Epithelial cell of proximal tubule (primary cell): ENCODE results near the gene ING1. TPM values are rescaled to one million over a fixed set of nuclear protein-coding genes. Genes with fewer than 3 reads are reported as not detected.

Source experiments
- DNase-seq: peaks from one replicate; pipeline ENCODE4 v3.0.0-alpha.2; 2011; ENCODE audit warnings: low read depth
- H3K4me3 ChIP-seq: 2 replicates; pipeline ENCODE4 v1.5.1; 2011; ENCODE audit warnings: low read depth, mild to moderate bottlenecking, low read length
- CTCF ChIP-seq: conservative IDR thresholded peaks from 2 replicates; pipeline ENCODE4 v1.5.1; 2012; ENCODE audit warnings: low read depth, mild to moderate bottlenecking, low read length
- total RNA-seq: library from RNA; depleted of rRNA; stranded (reverse); fragments of >200 nt; gene quantifications from 2 replicates; pipeline ENCODE4 v1.2.3, GENCODE V29; 2015

ING1 gene
- total RNA-seq, 1 donor from 2014 or later: 14.1 TPM

GRCh38 chr13:110676595-110677587, 36.6 kb upstream of the ING1 start:
- no peak for TF ChIP-seq CTCF
- DNase-seq: no peak
- H3K4me3 ChIP-seq: no peak overlapping the region

- H3K4me3 ChIP-seq: no peak overlapping the region
- DNase-seq: no peak
- no peak for TF ChIP-seq CTCF
Observed at GRCh38 chr13:110677731-110678545, 35.6 kb upstream of the ING1 start.

- no peak for DNase-seq
- TF ChIP-seq CTCF: peak; percentile 55
- H3K4me3 ChIP-seq: no peak overlapping the region
Observed at GRCh38 chr13:110680852-110681251, 32.6 kb upstream of the ING1 start.

- H3K4me3 ChIP-seq: no peak overlapping the region
- no peak for TF ChIP-seq CTCF
- DNase-seq: no peak
Observed at GRCh38 chr13:110681868-110682550, 31.5 kb upstream of the ING1 start.

GRCh38 chr13:110682746-110683145, 30.8 kb upstream of the ING1 start:
- no peak for DNase-seq
- no peak overlapping the region for H3K4me3 ChIP-seq
- no peak for TF ChIP-seq CTCF

GRCh38 chr13:110683203-110683883, 30.2 kb upstream of the ING1 start:
- peak; percentile 56 for TF ChIP-seq CTCF
- no peak overlapping the region for H3K4me3 ChIP-seq
- no peak for DNase-seq
